ENCODE measurements around the gene MRPL44.
"Not testable (repeated sequence)": the region's sequence is repeated elsewhere in the genome, so short reads cannot be mapped to it uniquely, and the experiment has no call there.

Gene MRPL44

GRCh38 chr2:224000662-224001061 lies 43.4 kb downstream of the MRPL44 start:
- DNase-seq (ENCODE audit: low read depth in 2 of 2, low spot score in 1 of 2), result not testable (repeated sequence)

- no peak for DNase-seq (ENCODE audit: low read depth in 2 of 2, low spot score in 1 of 2)
Measured at GRCh38 chr2:224004105-224004695, 46.9 kb downstream of the MRPL44 start.

GRCh38 chr2:224008702-224009261 lies 51.5 kb downstream of the MRPL44 start:
- no peak for DNase-seq (ENCODE audit: low read depth in 2 of 2, low spot score in 1 of 2)

GRCh38 chr2:224009605-224010315 lies 52.5 kb downstream of the MRPL44 start:
- DNase-seq (ENCODE audit: low read depth in 2 of 2, low spot score in 1 of 2), result no peak

GRCh38 chr2:224011837-224012236 lies 54.6 kb downstream of the MRPL44 start:
- no peak for DNase-seq (ENCODE audit: low read depth in 2 of 2, low spot score in 1 of 2)

GRCh38 chr2:224014336-224014735 lies 57.1 kb downstream of the MRPL44 start:
- DNase-seq (ENCODE audit: low read depth in 2 of 2, low spot score in 1 of 2), result no peak

GRCh38 chr2:224016963-224017362 lies 59.7 kb downstream of the MRPL44 start:
- DNase-seq (ENCODE audit: low read depth in 2 of 2, low spot score in 1 of 2), result no peak
